Measurements from ENCODE around the gene TMEM14A. TPM values are rescaled to one million over a fixed set of nuclear protein-coding genes. Genes with fewer than 3 reads are reported as not detected.

TMEM14A gene
- total RNA-seq, 1 donor from 2014 or later, result 14.6 TPM

GRCh38 chr6:52686878-52687699, 16.2 kb downstream of the TMEM14A start:
- intact Hi-C loops (cut with DNase I), result no loop called here
- ATAC-seq (no peak), DNase-seq (no peak)
- H3K9me3 ChIP-seq, result no peaks in the 10 kb centered on the region
- no peaks in the 10 kb centered on the region for H3K4me1 ChIP-seq
- H3K27ac ChIP-seq, result no peak overlapping the region
- peaks cover 25% of the 10 kb centered on the region for H3K36me3 ChIP-seq
- no peaks in the 10 kb centered on the region for H3K27me3 ChIP-seq (ENCODE audit: low read depth)
- TF ChIP-seq CTCF (IDR thresholded peaks at IDR 0.05), result no peak
- no peak overlapping the region for H3K4me3 ChIP-seq

- ATAC-seq (no peak), DNase-seq (no peak)
- Histone ChIP-seq H3K27me3 (ENCODE audit: low read depth) (no peaks in the 10 kb centered on the region), H3K4me3 (no peak overlapping the region), H3K27ac (no peak overlapping the region), H3K4me1 (no peaks in the 10 kb centered on the region), H3K9me3 (no peaks in the 10 kb centered on the region), H3K36me3 (peaks cover 5% of the 10 kb centered on the region)
- no peak for TF ChIP-seq CTCF (IDR thresholded peaks at IDR 0.05)
- intact Hi-C loops (cut with DNase I), result no loop called here
Observed at GRCh38 chr6:52689857-52690256, 18.9 kb downstream of the TMEM14A start.

- no peak overlapping the region for H3K27ac ChIP-seq
- no peaks in the 10 kb centered on the region for H3K9me3 ChIP-seq
- DNase-seq, result no peak
- H3K27me3 ChIP-seq (ENCODE audit: low read depth), result no peaks in the 10 kb centered on the region
- no peak for TF ChIP-seq CTCF (IDR thresholded peaks at IDR 0.05)
- H3K4me1 ChIP-seq, result no peaks in the 10 kb centered on the region
- H3K4me3 ChIP-seq, result no peak overlapping the region
- intact Hi-C loops (cut with DNase I), result no loop called here
- H3K36me3 ChIP-seq, result no peaks in the 10 kb centered on the region
- no peak for ATAC-seq
Observed at GRCh38 chr6:52691718-52692117, 20.8 kb downstream of the TMEM14A start.

GRCh38 chr6:52693773-52694172, 22.9 kb downstream of the TMEM14A start:
- no peak overlapping the region for H3K4me3 ChIP-seq
- no peaks in the 10 kb centered on the region for H3K36me3 ChIP-seq
- H3K9me3 ChIP-seq, result no peaks in the 10 kb centered on the region
- no peaks in the 10 kb centered on the region for H3K27me3 ChIP-seq (ENCODE audit: low read depth)
- no peak overlapping the region for H3K27ac ChIP-seq
- DNase-seq (no peak), ATAC-seq (no peak)
- intact Hi-C loops (cut with DNase I), result no loop called here
- H3K4me1 ChIP-seq, result no peaks in the 10 kb centered on the region
- no peak for TF ChIP-seq CTCF (IDR thresholded peaks at IDR 0.05)

- no peak for TF ChIP-seq CTCF (IDR thresholded peaks at IDR 0.05)
- no peak for DNase-seq
- Histone ChIP-seq H3K27me3 (ENCODE audit: low read depth) (no peaks in the 10 kb centered on the region), H3K36me3 (no peaks in the 10 kb centered on the region), H3K27ac (no peak overlapping the region), H3K4me3 (no peak overlapping the region), H3K4me1 (no peaks in the 10 kb centered on the region), H3K9me3 (no peaks in the 10 kb centered on the region)
- intact Hi-C loops (cut with DNase I), result no loop called here
- no peak for ATAC-seq
Observed at GRCh38 chr6:52694404-52694803, 23.5 kb downstream of the TMEM14A start.

Data from lower lobe of right lung (tissue), 2 donors.